SK-N-SH (cell line): ENCODE measurements around the gene DBET. TPM values are rescaled to one million over a fixed set of nuclear protein-coding genes. Genes with fewer than 3 reads are reported as not detected.
"Not testable (repeated sequence)": the region's sequence is repeated elsewhere in the genome, so short reads cannot be mapped to it uniquely, and the experiment has no call there.

Source experiments
- CTCF ChIA-PET: fragments of 300-600, 350-600 bp; formaldehyde crosslinking; extraction: SDS; loops from one replicate; lab custom pipeline; 2021; lab: Yijun Ruan, JAX
- POLR2A ChIA-PET: fragments of 350-600 bp; sonication (Branson Sonifier 250); formaldehyde crosslinking; extraction: SDS; loops from one replicate; lab custom pipeline; 2020; ENCODE audit warnings: antibody characterized with exemption, inconsistent platforms; lab: Yijun Ruan, JAX
- DNase-seq: peaks from one replicate; pipeline ENCODE4 v3.0.0; 2012
- H2AFZ ChIP-seq: fragments of 200-600 bp; sonication (generic); 2 replicates; pipeline ENCODE4 v1.8.1; 2016; ENCODE audit warnings: antibody characterized with exemption, mild to moderate bottlenecking, low read depth
- H3F3A ChIP-seq: fragments of 200-600 bp; sonication (generic); replicated peaks from 2 replicates; pipeline ENCODE3; 2016; ENCODE audit warnings: antibody characterized with exemption, mild to moderate bottlenecking; ENCODE audit not compliant: insufficient read depth
- H3K27ac ChIP-seq, 2 experiments: fragments of 200-500 bp in 1 of 2; fragments of 200-600 bp in 1 of 2; sonication (Bioruptor generic) in 1 of 2; sonication (generic), shearing (Covaris generic) in 1 of 2; 2 replicates each; pipeline versions ENCODE4 v1.5.1 to v1.6.1; 2014 to 2016; ENCODE audit warnings: low read depth in 2 of 2, inconsistent platforms in 1 of 2, low read length in 1 of 2, mild to moderate bottlenecking in 1 of 2, mixed read lengths in 1 of 2
- H3K27me3 ChIP-seq: fragments of 200-600 bp; sonication (generic), shearing (Covaris generic); 2 replicates; pipeline ENCODE4 v1.6.1; 2016; ENCODE audit warnings: mixed run types; ENCODE audit not compliant: insufficient read depth
- H3K36me3 ChIP-seq, 2 experiments: fragments of 200-500 bp in 1 of 2; fragments of 200-600 bp in 1 of 2; sonication (Bioruptor generic) in 1 of 2; sonication (generic) in 1 of 2; replicated peaks in 1 of 2; 2 replicates each; pipeline versions ENCODE3 to v1.5.1; 2014 to 2016; ENCODE audit warnings: low read length in 1 of 2, mild to moderate bottlenecking in 1 of 2; ENCODE audit not compliant: insufficient read depth in 2 of 2, control insufficient read depth in 1 of 2
- H3K4me1 ChIP-seq, 2 experiments: fragments of 200-500 bp in 1 of 2; fragments of 200-600 bp in 1 of 2; sonication (Bioruptor generic) in 1 of 2; sonication (generic), shearing (Covaris generic) in 1 of 2; 2 replicates each; pipeline versions ENCODE4 v1.5.1 to v1.6.1; 2014 to 2016; ENCODE audit warnings: low read depth in 1 of 2, low read length in 1 of 2, mixed run types in 1 of 2; ENCODE audit not compliant: insufficient read depth in 2 of 2, control insufficient read depth in 1 of 2
- H3K4me2 ChIP-seq: fragments of 200-600 bp; sonication (generic), shearing (Covaris generic); 2 replicates; pipeline ENCODE4 v1.6.1; 2017; ENCODE audit warnings: mixed run types
- H3K4me3 ChIP-seq, 2 experiments: fragments of 200-500 bp in 1 of 2; fragments of 200-600 bp in 1 of 2; sonication (Bioruptor generic) in 1 of 2; sonication (generic), shearing (Covaris generic) in 1 of 2; 2 replicates each; pipeline versions ENCODE4 v1.5.1 to v1.8.1; 2014 to 2016; ENCODE audit warnings: low read depth in 2 of 2, inconsistent platforms in 1 of 2, low read length in 1 of 2, mild to moderate bottlenecking in 1 of 2, mixed read lengths in 1 of 2, moderate library complexity in 1 of 2
- H3K79me2 ChIP-seq: fragments of 200-600 bp; sonication (generic); 2 replicates; pipeline ENCODE4 v1.8.1; 2017; ENCODE audit warnings: mild to moderate bottlenecking; ENCODE audit not compliant: insufficient read depth
- H3K9ac ChIP-seq: fragments of 200-600 bp; sonication (generic); 2 replicates; pipeline ENCODE4 v1.6.1; 2017; ENCODE audit warnings: mixed run types
- H3K9me2 ChIP-seq: fragments of 200-600 bp; sonication (generic); 2 replicates; pipeline ENCODE4 v1.6.1; 2017; ENCODE audit warnings: mixed run types
- H3K9me3 ChIP-seq: fragments of 200-600 bp; sonication (generic); 2 replicates; pipeline ENCODE4 v1.6.1; 2017; ENCODE audit warnings: mixed run types, mild to moderate bottlenecking, moderate library complexity
- H4K20me1 ChIP-seq: fragments of 200-600 bp; sonication (generic); 2 replicates; pipeline ENCODE4 v1.6.1; 2017; ENCODE audit warnings: mild to moderate bottlenecking, mixed run types; ENCODE audit not compliant: insufficient read depth
- MAX ChIP-seq: IDR thresholded peaks from 2 replicates; pipeline ENCODE4 v1.4.0; 2012; ENCODE audit warnings: low read depth
- MEF2A ChIP-seq: IDR thresholded peaks from 2 replicates; pipeline ENCODE4 v1.4.0; 2012; ENCODE audit warnings: low read depth, borderline replicate concordance
- NRF1 ChIP-seq: IDR thresholded peaks from 2 replicates; pipeline ENCODE4 v1.6.1; 2012; ENCODE audit warnings: low read depth, mild to moderate bottlenecking, low read length
- PBX3 ChIP-seq: IDR thresholded peaks from 2 replicates; pipeline ENCODE4; 2012
- TAF1 ChIP-seq: IDR thresholded peaks from 2 replicates; pipeline ENCODE4 v1.6.1; 2012; ENCODE audit warnings: low read depth, mild to moderate bottlenecking, low read length, moderate library complexity, borderline replicate concordance
- WGBS: methylation state at CpG from one replicate; pipeline ENCODE4 v1.1.6; 2017; ENCODE audit warnings: low lambda C conversion rate; 5-methylcytosine and 5-hydroxymethylcytosine counted together
- polyA plus RNA-seq, 3 experiments: library from polyadenylated mRNA; depleted of rRNA; stranded (reverse); fragments of >200 nt; gene quantifications; 2 replicates each; pipeline ENCODE4 v1.2.3, GENCODE V29; 2012
- TF ChIP-seq, protein P1 (sequence below): fragments of 200-600 bp; sonication (generic); IDR thresholded peaks from 2 replicates; pipeline ENCODE4 v1.6.1; 2017; ENCODE audit warnings: antibody characterized with exemption, mild to moderate bottlenecking, moderate library complexity

Gene DBET
- polyA plus RNA-seq, 1 of the 3 experiments (the other 2 are of a cell fraction) = not detected

DNA sequence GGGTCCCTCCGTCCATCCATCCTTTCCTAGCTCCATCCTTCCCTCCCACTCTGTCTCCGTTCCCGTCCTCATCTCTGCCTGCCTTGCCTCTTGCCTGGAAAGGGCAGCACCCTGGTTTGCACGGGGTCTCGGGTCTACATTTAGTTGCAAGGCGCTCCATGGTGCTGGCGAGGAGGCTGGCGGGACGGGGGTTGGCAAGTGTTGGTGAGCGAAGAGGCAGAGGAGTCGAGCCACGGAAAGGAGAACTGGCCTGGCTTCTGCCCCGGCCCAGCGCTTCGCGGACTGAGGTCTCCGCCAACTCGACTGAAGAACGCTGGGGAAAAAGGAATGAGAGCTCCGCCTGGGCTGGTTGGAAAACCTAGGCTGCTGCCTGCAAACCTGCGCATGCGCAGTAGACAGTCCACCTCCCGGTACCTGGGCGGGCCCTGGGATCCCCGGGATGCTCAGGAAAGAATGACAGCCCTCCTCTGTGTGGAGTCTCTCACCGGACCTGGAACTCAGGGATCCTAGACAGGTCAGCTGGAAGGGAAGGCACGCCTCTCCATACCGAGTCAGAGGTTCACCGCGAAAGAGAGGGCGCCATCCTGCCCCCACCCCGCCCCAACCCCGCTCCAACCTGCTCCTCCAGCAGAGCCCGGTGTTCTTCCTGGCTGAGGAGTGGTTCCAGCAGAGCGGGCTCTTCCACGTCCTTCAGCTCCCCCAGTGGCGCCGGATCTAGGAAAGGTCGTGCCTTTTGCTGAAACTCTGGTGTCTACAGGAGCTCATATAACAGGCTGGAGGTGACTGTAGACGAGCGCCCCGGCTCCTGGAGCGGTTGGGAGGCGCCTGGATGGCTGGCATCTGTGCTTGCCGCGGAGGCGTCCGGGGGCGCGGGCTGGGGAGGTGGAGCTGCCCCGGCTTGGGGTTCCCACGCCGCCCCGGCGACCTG is 43.2 kb upstream of the DBET start:
- 4% methylated on average over 34 of the region's 55 CpGs for WGBS
- no peak overlapping the region for H3K9ac ChIP-seq
- peaks cover 5% of the 10 kb centered on the region for H3F3A ChIP-seq
- peak overlapping the region; percentile 35 to 50 for H3K4me3 ChIP-seq
- TF ChIP-seq NRF1 (peak; percentile 62), PBX3 (no peak), MEF2A (no peak), MAX (no peak), TAF1 (0 out of 2 replicates have a peak, but pooled peaks have one; percentile 26)
- TF ChIP-seq, protein P1, sequence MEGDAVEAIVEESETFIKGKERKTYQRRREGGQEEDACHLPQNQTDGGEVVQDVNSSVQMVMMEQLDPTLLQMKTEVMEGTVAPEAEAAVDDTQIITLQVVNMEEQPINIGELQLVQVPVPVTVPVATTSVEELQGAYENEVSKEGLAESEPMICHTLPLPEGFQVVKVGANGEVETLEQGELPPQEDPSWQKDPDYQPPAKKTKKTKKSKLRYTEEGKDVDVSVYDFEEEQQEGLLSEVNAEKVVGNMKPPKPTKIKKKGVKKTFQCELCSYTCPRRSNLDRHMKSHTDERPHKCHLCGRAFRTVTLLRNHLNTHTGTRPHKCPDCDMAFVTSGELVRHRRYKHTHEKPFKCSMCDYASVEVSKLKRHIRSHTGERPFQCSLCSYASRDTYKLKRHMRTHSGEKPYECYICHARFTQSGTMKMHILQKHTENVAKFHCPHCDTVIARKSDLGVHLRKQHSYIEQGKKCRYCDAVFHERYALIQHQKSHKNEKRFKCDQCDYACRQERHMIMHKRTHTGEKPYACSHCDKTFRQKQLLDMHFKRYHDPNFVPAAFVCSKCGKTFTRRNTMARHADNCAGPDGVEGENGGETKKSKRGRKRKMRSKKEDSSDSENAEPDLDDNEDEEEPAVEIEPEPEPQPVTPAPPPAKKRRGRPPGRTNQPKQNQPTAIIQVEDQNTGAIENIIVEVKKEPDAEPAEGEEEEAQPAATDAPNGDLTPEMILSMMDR = no peak
- H4K20me1 ChIP-seq = no peaks in the 10 kb centered on the region
- no peaks in the 10 kb centered on the region for H3K79me2 ChIP-seq
- no peaks in the 10 kb centered on the region for H3K9me2 ChIP-seq
- no peaks in the 10 kb centered on the region for H3K9me3 ChIP-seq
- POLR2A ChIA-PET = no interaction called here
- H3K36me3 ChIP-seq = no peaks in the 10 kb centered on the region
- peaks cover 0 to 6% of the 10 kb centered on the region in 2 experiments; a peak in 1 of 4 replicates for H3K4me1 ChIP-seq
- H2AFZ ChIP-seq = no peak overlapping the region
- DNase-seq = peak; percentile 82
- peaks cover 6% of the 10 kb centered on the region; the same call in 1 of the 2 replicates for H3K27me3 ChIP-seq
- CTCF ChIA-PET = no interaction called here
- H3K4me2 ChIP-seq = peak overlapping the region; percentile 80
- H3K27ac ChIP-seq = no peak overlapping the region

DNA sequence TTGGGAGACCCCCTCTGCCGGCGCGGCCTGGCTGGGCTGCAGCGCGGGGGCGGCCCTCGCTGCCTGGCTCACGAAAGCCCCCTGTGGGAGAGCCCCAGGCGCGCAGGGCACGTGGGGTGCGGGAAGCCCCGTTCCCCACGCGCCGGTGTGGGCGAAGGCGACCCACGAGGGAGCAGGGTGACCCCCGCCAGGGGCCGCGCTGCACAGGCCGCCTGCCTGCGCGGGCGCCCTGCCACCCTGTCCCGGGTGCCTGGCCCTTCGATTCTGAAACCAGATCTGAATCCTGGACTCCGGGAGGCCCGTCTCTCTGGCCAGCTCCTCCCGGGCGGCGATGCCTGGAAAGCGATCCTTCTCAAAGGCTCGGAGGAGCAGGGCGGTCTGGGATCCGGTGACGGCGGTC is 42.3 kb upstream of the DBET start:
- H3K27me3 ChIP-seq, H3K36me3 ChIP-seq, H3K4me1 ChIP-seq, H3K4me3 ChIP-seq, H3K9ac ChIP-seq, H2AFZ ChIP-seq, H3F3A ChIP-seq, CTCF ChIA-PET, DNase-seq, POLR2A ChIA-PET, H3K9me3 ChIP-seq, H3K27ac ChIP-seq, H3K79me2 ChIP-seq, H3K9me2 ChIP-seq, H4K20me1 ChIP-seq, H3K4me2 ChIP-seq: not testable (repeated sequence)
- WGBS = no CpG with 5 or more reads among the region's 39 CpGs

DNA sequence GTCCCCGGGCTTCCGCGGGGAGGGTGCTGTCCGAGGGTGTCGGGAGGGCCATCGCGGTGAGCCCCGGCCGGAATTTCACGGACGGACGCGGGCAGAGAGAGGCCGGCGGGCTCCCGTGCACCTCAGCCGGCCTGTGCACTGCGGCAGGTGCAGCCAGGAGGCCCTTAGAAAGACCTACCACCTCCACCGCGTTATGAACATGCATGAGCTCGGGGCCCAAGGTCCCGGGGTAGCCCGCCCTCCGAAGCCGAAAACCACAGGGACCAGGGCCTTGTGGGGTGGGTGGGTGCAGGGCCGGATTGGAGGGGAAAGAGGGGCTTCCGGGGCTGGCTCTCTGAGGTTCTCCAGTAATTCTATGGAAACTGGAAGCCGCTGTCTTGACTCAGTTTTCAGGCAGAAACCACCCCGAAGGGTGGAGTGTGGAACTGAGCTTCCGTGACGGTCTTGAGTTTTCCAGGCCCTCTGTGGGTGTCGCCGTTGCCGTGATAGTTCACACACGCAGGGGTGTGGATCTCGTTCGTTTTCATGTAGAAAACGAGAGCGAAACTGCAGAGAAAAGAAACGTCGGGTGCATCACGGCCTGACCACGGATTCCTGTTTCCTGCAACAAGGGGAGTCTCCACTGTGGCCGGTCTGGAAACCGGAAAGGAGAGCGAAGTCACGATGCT is 41.6 kb upstream of the DBET start:
- peak; percentile 34 for DNase-seq
- WGBS = 18% methylated on average over 30 of the region's 47 CpGs
- H3K9me3 ChIP-seq, H3K79me2 ChIP-seq, H3K27me3 ChIP-seq, H3K9ac ChIP-seq, H3K4me3 ChIP-seq, H3K36me3 ChIP-seq, H3K4me1 ChIP-seq, POLR2A ChIA-PET, H4K20me1 ChIP-seq, H3K27ac ChIP-seq, CTCF ChIA-PET, H2AFZ ChIP-seq, H3K4me2 ChIP-seq, H3F3A ChIP-seq, H3K9me2 ChIP-seq: not testable (repeated sequence)

GRCh38 chr4:190027156-190027555 is 37.1 kb upstream of the DBET start, which contains the start of gene FRG2:
Gene FRG2 (minus strand): TSS chr4:190027256. CDS start chr4:190027204, 52 bp downstream.
- H3K4me1 ChIP-seq, POLR2A ChIA-PET, H3K9me3 ChIP-seq, H3K27me3 ChIP-seq, H3K9me2 ChIP-seq, CTCF ChIA-PET, H3K79me2 ChIP-seq, H3K9ac ChIP-seq, H4K20me1 ChIP-seq, H3K36me3 ChIP-seq, DNase-seq, H3K4me3 ChIP-seq, H2AFZ ChIP-seq, H3F3A ChIP-seq, H3K27ac ChIP-seq, H3K4me2 ChIP-seq: not testable (repeated sequence)
- WGBS = no CpG with 5 or more reads among the region's 10 CpGs
